SU-DHL-6 (cell line): ENCODE data around the gene DICER1.

Source experiments
- H2AFZ ChIP-seq: fragments of 200-600 bp; sonication (generic); 2 replicates; pipeline ENCODE4 v1.6.1; 2014; ENCODE audit warnings: low read depth, mild to moderate bottlenecking, moderate library complexity, mixed read lengths, antibody characterized with exemption, low read length; ENCODE audit not compliant: severe bottlenecking
- H3F3A ChIP-seq: fragments of 200-600 bp; shearing (Covaris generic); 2 replicates; pipeline ENCODE4 v1.6.0; 2016; ENCODE audit warnings: antibody characterized with exemption, mild to moderate bottlenecking; ENCODE audit not compliant: insufficient read depth
- H3K27ac ChIP-seq: fragments of 200-600 bp; sonication (generic); 2 replicates; pipeline ENCODE4 v1.5.1; 2016; ENCODE audit warnings: low read depth, mild to moderate bottlenecking, low read length, moderate library complexity, mixed read lengths
- H3K27me3 ChIP-seq: fragments of 200-600 bp; sonication (generic), shearing (Covaris generic); 2 replicates; pipeline ENCODE4 v1.6.0; 2014; ENCODE audit warnings: mild to moderate bottlenecking, low read length
- H3K36me3 ChIP-seq: fragments of 200-600 bp; sonication (generic); 2 replicates; pipeline ENCODE4 v1.6.1; 2014; ENCODE audit warnings: mild to moderate bottlenecking, low read length, mixed read lengths
- H3K4me2 ChIP-seq: fragments of 300-600, 200-600 bp; shearing (Covaris generic), sonication (generic); 2 replicates; pipeline ENCODE4 v1.6.0; 2014; ENCODE audit warnings: low read length, low read depth, mild to moderate bottlenecking; ENCODE audit not compliant: poor library complexity, severe bottlenecking
- H3K4me3 ChIP-seq: fragments of 200-600 bp; sonication (generic); 2 replicates; pipeline ENCODE4 v1.5.1; 2014; ENCODE audit warnings: antibody characterized with exemption, low read length, mild to moderate bottlenecking, mixed read lengths; ENCODE audit not compliant: insufficient read depth, poor library complexity, severe bottlenecking
- H3K79me2 ChIP-seq: fragments of 200-600 bp; sonication (generic); 2 replicates; pipeline ENCODE4 v1.6.1; 2014; ENCODE audit warnings: mild to moderate bottlenecking, low read length, moderate library complexity; ENCODE audit not compliant: insufficient read depth
- H3K9ac ChIP-seq: fragments of 200-600 bp; sonication (generic); 2 replicates; pipeline ENCODE4 v1.7.0; 2014; ENCODE audit warnings: mild to moderate bottlenecking, low read length
- H3K9me2 ChIP-seq: fragments of 200-600 bp; sonication (generic); replicated peaks from 2 replicates; pipeline ENCODE4 v1.6.1; 2014; ENCODE audit warnings: low read length; ENCODE audit not compliant: insufficient read depth
- H3K9me3 ChIP-seq: fragments of 200-600 bp; sonication (generic); 2 replicates; pipeline ENCODE4 v1.6.1; 2014; ENCODE audit warnings: low read length, mixed read lengths; ENCODE audit not compliant: insufficient read depth
- H4K20me1 ChIP-seq: fragments of 200-600 bp; sonication (generic); 2 replicates; pipeline ENCODE4 v1.6.1; 2014; ENCODE audit warnings: low read depth, mild to moderate bottlenecking, antibody characterized with exemption, low read length, moderate library complexity, mixed read lengths
- EZH2phosphoT487 ChIP-seq: fragments of 200-600 bp; sonication (generic), shearing (Covaris generic); conservative IDR thresholded peaks from 2 replicates; pipeline ENCODE4 v1.6.1; 2018; ENCODE audit warnings: mild to moderate bottlenecking, antibody characterized with exemption, low read length, moderate library complexity, mixed read lengths
- TF ChIP-seq, protein P1 (sequence below): fragments of 200-600 bp; sonication (generic); IDR thresholded peaks from one replicate; pipeline ENCODE4 v1.5.1; 2017; ENCODE audit warnings: antibody characterized with exemption, mild to moderate bottlenecking, low read length, moderate library complexity; ENCODE audit not compliant: insufficient read depth, poor library complexity, severe bottlenecking

The DICER1 gene

GRCh38 chr14:95146079-95146771 is 11.1 kb downstream of the DICER1 start:
- Histone ChIP-seq H2AFZ (no peak overlapping the region), H3K4me3 (no peak overlapping the region), H3F3A (no peaks in the 10 kb centered on the region), H3K9ac (no peak overlapping the region), H3K27ac (no peak overlapping the region), H3K4me2 (no peak overlapping the region), H3K36me3 (no peaks in the 10 kb centered on the region; the same call in 1 of the 2 replicates), H3K27me3 (no peaks in the 10 kb centered on the region), H3K79me2 (peaks cover 93% of the 10 kb centered on the region), H4K20me1 (peaks cover 23% of the 10 kb centered on the region; the same call in 1 of the 2 replicates), H3K9me3 (peaks cover 5% of the 10 kb centered on the region; the same call in 1 of the 2 replicates), H3K9me2 (no peaks in the 10 kb centered on the region)
- no peak for TF ChIP-seq EZH2phosphoT487
- TF ChIP-seq, protein P1, sequence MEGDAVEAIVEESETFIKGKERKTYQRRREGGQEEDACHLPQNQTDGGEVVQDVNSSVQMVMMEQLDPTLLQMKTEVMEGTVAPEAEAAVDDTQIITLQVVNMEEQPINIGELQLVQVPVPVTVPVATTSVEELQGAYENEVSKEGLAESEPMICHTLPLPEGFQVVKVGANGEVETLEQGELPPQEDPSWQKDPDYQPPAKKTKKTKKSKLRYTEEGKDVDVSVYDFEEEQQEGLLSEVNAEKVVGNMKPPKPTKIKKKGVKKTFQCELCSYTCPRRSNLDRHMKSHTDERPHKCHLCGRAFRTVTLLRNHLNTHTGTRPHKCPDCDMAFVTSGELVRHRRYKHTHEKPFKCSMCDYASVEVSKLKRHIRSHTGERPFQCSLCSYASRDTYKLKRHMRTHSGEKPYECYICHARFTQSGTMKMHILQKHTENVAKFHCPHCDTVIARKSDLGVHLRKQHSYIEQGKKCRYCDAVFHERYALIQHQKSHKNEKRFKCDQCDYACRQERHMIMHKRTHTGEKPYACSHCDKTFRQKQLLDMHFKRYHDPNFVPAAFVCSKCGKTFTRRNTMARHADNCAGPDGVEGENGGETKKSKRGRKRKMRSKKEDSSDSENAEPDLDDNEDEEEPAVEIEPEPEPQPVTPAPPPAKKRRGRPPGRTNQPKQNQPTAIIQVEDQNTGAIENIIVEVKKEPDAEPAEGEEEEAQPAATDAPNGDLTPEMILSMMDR = no peak

GRCh38 chr14:95144849-95145248 is 12.5 kb downstream of the DICER1 start:
- no peaks in the 10 kb centered on the region for H3K27me3 ChIP-seq
- H3K4me2 ChIP-seq = no peak overlapping the region

GRCh38 chr14:95143808-95144620 is 13.3 kb downstream of the DICER1 start:
- Histone ChIP-seq H3K79me2 (peaks cover 85% of the 10 kb centered on the region), H3K4me2 (no peak overlapping the region), H4K20me1 (peaks cover 16% of the 10 kb centered on the region; the same call in 1 of the 2 replicates), H3F3A (no peaks in the 10 kb centered on the region), H3K36me3 (no peaks in the 10 kb centered on the region; the same call in 1 of the 2 replicates), H2AFZ (no peak overlapping the region), H3K9me2 (no peaks in the 10 kb centered on the region), H3K4me3 (no peak overlapping the region), H3K9ac (no peak overlapping the region), H3K27ac (no peak overlapping the region), H3K9me3 (peaks cover 5% of the 10 kb centered on the region; the same call in 1 of the 2 replicates), H3K27me3 (no peaks in the 10 kb centered on the region)
- TF ChIP-seq, protein P1 = no peak
- TF ChIP-seq EZH2phosphoT487 = no peak

More at GRCh38 chr14:95144849-95145248, 12.5 kb downstream of the DICER1 start:
- Histone ChIP-seq H3K27ac (no peak overlapping the region), H4K20me1 (peaks cover 20% of the 10 kb centered on the region; the same call in 1 of the 2 replicates), H3F3A (no peaks in the 10 kb centered on the region), H3K9me2 (no peaks in the 10 kb centered on the region), H3K4me3 (no peak overlapping the region), H3K79me2 (peaks cover 86% of the 10 kb centered on the region), H3K9ac (no peak overlapping the region), H3K36me3 (no peaks in the 10 kb centered on the region; the same call in 1 of the 2 replicates), H3K9me3 (peaks cover 5% of the 10 kb centered on the region; the same call in 1 of the 2 replicates), H2AFZ (no peak overlapping the region)
- no peak for TF ChIP-seq EZH2phosphoT487
- TF ChIP-seq, protein P1 = no peak
